HepG2 (cell line): ENCODE results near the gene MBOAT7. TPM values are rescaled to one million over a fixed set of nuclear protein-coding genes. Genes with fewer than 3 reads are reported as not detected.
A peak's percentile ranks its signal among the peaks of the same experiment; 100 is the strongest.

Experiments used
- ARID4A ChIP-seq: sonication (generic); formaldehyde crosslinking; IDR thresholded peaks from 2 replicates; pipeline ENCODE4 v1.5.0; 2020; ENCODE audit warnings: mild to moderate bottlenecking, missing genetic modification reagents, borderline replicate concordance
- ARID5B ChIP-seq: IDR thresholded peaks from 2 replicates; pipeline ENCODE4 v1.4.0; 2020; ENCODE audit warnings: mild to moderate bottlenecking, missing genetic modification reagents
- ASH2L ChIP-seq: fragments of 300-600, 200-600 bp; sonication (generic); IDR thresholded peaks from 2 replicates; pipeline ENCODE4 v1.7.0; 2017; ENCODE audit warnings: low read depth, mild to moderate bottlenecking, moderate library complexity, mixed read lengths, low read length; ENCODE audit not compliant: insufficient read length
- FOXK2 ChIP-seq: fragments of 450-650 bp; IDR thresholded peaks from 2 replicates; pipeline ENCODE4 v1.6.1; 2016
- KLF16 ChIP-seq, 2 experiments: sonication (generic) in 1 of 2; formaldehyde crosslinking in 1 of 2; IDR thresholded peaks; 2 replicates each; pipeline versions ENCODE4 v1.6.1 to v1.8.0; 2016 to 2023; ENCODE audit warnings: missing genetic modification reagents in 2 of 2, missing compliant biosample characterization in 1 of 2
- NFYB ChIP-seq: sonication (generic); formaldehyde crosslinking; IDR thresholded peaks from 2 replicates; pipeline ENCODE4 v1.4.0; 2020; ENCODE audit warnings: missing genetic modification reagents
- SALL2 ChIP-seq: sonication (generic); formaldehyde crosslinking; IDR thresholded peaks from 2 replicates; pipeline ENCODE4 v1.8.1; 2023; ENCODE audit warnings: mild to moderate bottlenecking, missing genetic modification reagents, inconsistent platforms
- SAP130 ChIP-seq: IDR thresholded peaks from 2 replicates; pipeline ENCODE4 v1.6.1; 2016; ENCODE audit warnings: low read depth
- ZFX ChIP-seq: sonication (generic); formaldehyde crosslinking; IDR thresholded peaks from 2 replicates; pipeline ENCODE4 v1.4.0; 2020; ENCODE audit warnings: mild to moderate bottlenecking, low read depth, missing genetic modification reagents, moderate library complexity
- ZNF260 ChIP-seq: sonication (generic); formaldehyde crosslinking; IDR thresholded peaks from 2 replicates; pipeline ENCODE4 v1.4.0; 2020; ENCODE audit warnings: missing genetic modification reagents, low read depth, mild to moderate bottlenecking, borderline replicate concordance
- ZNF484 ChIP-seq: sonication (generic); formaldehyde crosslinking; IDR thresholded peaks from 2 replicates; pipeline ENCODE4 v1.5.1; 2020; ENCODE audit warnings: mild to moderate bottlenecking, low read depth, missing genetic modification reagents, borderline replicate concordance
- ZNF552 ChIP-seq: sonication (generic); formaldehyde crosslinking; IDR thresholded peaks from 2 replicates; pipeline ENCODE4 v1.9.0; 2022; ENCODE audit warnings: missing genetic modification reagents, mild to moderate bottlenecking, borderline replicate concordance
- ZNF646 ChIP-seq: sonication (generic); formaldehyde crosslinking; IDR thresholded peaks from 2 replicates; pipeline ENCODE4 v1.9.0; 2021; ENCODE audit warnings: mild to moderate bottlenecking, missing genetic modification reagents
- polyA plus RNA-seq, 8 experiments: library from polyadenylated mRNA; depleted of rRNA in 3 of 8; stranded (reverse) in 7 of 8; unstranded in 1 of 8; fragments of >200 nt; fragmentation: Illumina TruSeq in 4 of 8; extraction: Trizol in 4 of 8; gene quantifications; 2 replicates each; pipeline versions ENCODE4 v1.2.1 to v1.2.3, GENCODE V29; 2011 to 2016; ENCODE audit warnings: low read depth in 4 of 8, missing spikeins in 1 of 8, mixed read lengths in 1 of 8; ENCODE audit not compliant: insufficient read depth in 1 of 8
- total RNA-seq, 5 experiments: library from RNA; depleted of rRNA; stranded (reverse); fragments of >200 nt; fragmentation: Illumina TruSeq; extraction: Trizol; gene quantifications; 2 replicates each; pipeline ENCODE4 v1.2.3, GENCODE V29; 2016; ENCODE audit warnings: low read depth in 1 of 5

MBOAT7 gene
- total and polyA plus RNA-seq, 2 of the 13 experiments (the other 11 are each of a cell fraction or from before 2014, with no cell fraction given) = 22.2 to 25.5 TPM

GRCh38 chr19:54137699-54138488 lies 51.5 kb downstream of the MBOAT7 start, which contains the start of gene CNOT3 (continued):
- peak; percentile 40 for TF ChIP-seq ARID4A (CRISPR knock-in tag)
- TF ChIP-seq NFYB (CRISPR knock-in tag) = no peak
- no peak for TF ChIP-seq ZNF646
- no peak for TF ChIP-seq ZNF552 (CRISPR knock-in tag)
- peak; percentile 54 for TF ChIP-seq ASH2L
- no peak for TF ChIP-seq ARID5B (CRISPR knock-in tag)
- TF ChIP-seq ZNF260 = no peak
- TF ChIP-seq ZNF484 (CRISPR knock-in tag) = no peak
- TF ChIP-seq KLF16 (CRISPR knock-in tag; IDR thresholded peaks at IDR 0.05) = peak in 1 of 2 experiments; percentile 37; a peak in 1 of 4 replicates
- no peak for TF ChIP-seq FOXK2
- TF ChIP-seq ZFX (CRISPR knock-in tag) = peak; percentile 79
- TF ChIP-seq SALL2 (CRISPR knock-in tag) = 0 out of 2 replicates have a peak, but pooled peaks have one; percentile 43
- TF ChIP-seq SAP130 (CRISPR knock-in tag) = peak; percentile 51; the same call in 1 of the 2 replicates
